Neuronal stem cell (in vitro differentiated cells): ENCODE data around the gene YBX2.

Experiments used
- DNase-seq: peaks from one replicate; pipeline ENCODE4 v3.0.0-alpha.2; 2013; ENCODE audit warnings: low spot score
- H2AFZ ChIP-seq: one replicate; pipeline ENCODE4 v1.6.1; 2013; ENCODE audit warnings: mild to moderate bottlenecking, low read length, inconsistent platforms
- H2AK5ac ChIP-seq: 2 replicates; pipeline ENCODE4 v1.6.1; 2013; ENCODE audit warnings: low read depth, mild to moderate bottlenecking, inconsistent platforms, low read length, moderate library complexity, mixed read lengths
- H2BK120ac ChIP-seq: 2 replicates; pipeline ENCODE4 v1.6.1; 2013; ENCODE audit warnings: low read depth, mild to moderate bottlenecking, inconsistent platforms, low read length, moderate library complexity, mixed read lengths
- H2BK12ac ChIP-seq: one replicate; pipeline ENCODE4 v1.6.1; 2013; ENCODE audit warnings: low read length, inconsistent platforms
- H2BK15ac ChIP-seq: 2 replicates; pipeline ENCODE4 v1.6.1; 2013; ENCODE audit warnings: mild to moderate bottlenecking, low read length, inconsistent platforms, mixed read lengths
- H2BK5ac ChIP-seq: one replicate; pipeline ENCODE4 v1.6.1; 2013; ENCODE audit warnings: inconsistent platforms, mild to moderate bottlenecking, low read length, moderate library complexity
- H3K14ac ChIP-seq: one replicate; pipeline ENCODE4 v1.6.1; 2013; ENCODE audit warnings: low read length, inconsistent platforms
- H3K18ac ChIP-seq: 2 replicates; pipeline ENCODE4 v1.6.1; 2013; ENCODE audit warnings: low read length, inconsistent platforms
- H3K23ac ChIP-seq: 2 replicates; pipeline ENCODE4 v1.6.1; 2013; ENCODE audit warnings: low read depth, mild to moderate bottlenecking, mixed read lengths, low read length, inconsistent platforms; ENCODE audit not compliant: poor library complexity
- H3K27ac ChIP-seq: replicated peaks from 3 replicates; pipeline ENCODE4 v1.5.1; 2013; ENCODE audit warnings: low read length, inconsistent platforms
- H3K27me3 ChIP-seq, 3 experiments: 2 replicates each; pipeline ENCODE4 v1.6.1; 2013; ENCODE audit warnings: low read length in 3 of 3, mild to moderate bottlenecking in 2 of 3, inconsistent platforms in 1 of 3, low read depth in 1 of 3, mixed read lengths in 1 of 3, moderate library complexity in 1 of 3; ENCODE audit not compliant: control insufficient read depth in 3 of 3, insufficient read depth in 3 of 3
- H3K36me3 ChIP-seq, 2 donors: replicated peaks in 1 of 2; 2 replicates each; pipeline ENCODE4 v1.6.1; 2013; ENCODE audit warnings: low read length in 2 of 2; ENCODE audit not compliant: control insufficient read depth in 2 of 2, insufficient read depth in 2 of 2
- H3K4ac ChIP-seq: 2 replicates; pipeline ENCODE4 v1.6.1; 2013; ENCODE audit warnings: inconsistent platforms, mild to moderate bottlenecking, low read length, moderate library complexity
- H3K4me1 ChIP-seq, 2 donors: 1 replicate in 1 of 2; 2 replicates in 1 of 2; pipeline ENCODE4 v1.6.1; 2013; ENCODE audit warnings: low read length in 2 of 2, low read depth in 1 of 2; ENCODE audit not compliant: control insufficient read depth in 2 of 2, insufficient read depth in 1 of 2
- H3K4me2 ChIP-seq: one replicate; pipeline ENCODE4 v1.6.1; 2013; ENCODE audit warnings: mild to moderate bottlenecking, low read length, inconsistent platforms; ENCODE audit not compliant: insufficient read depth, poor library complexity, severe bottlenecking
- H3K4me3 ChIP-seq, 2 donors: 2 replicates each; pipeline ENCODE4 v1.5.1; 2013; ENCODE audit warnings: low read length in 2 of 2, mild to moderate bottlenecking in 2 of 2, inconsistent platforms in 1 of 2, moderate library complexity in 1 of 2
- H3K79me1 ChIP-seq: one replicate; pipeline ENCODE4 v1.6.1; 2013; ENCODE audit warnings: low read depth, mild to moderate bottlenecking, inconsistent platforms, low read length, moderate library complexity
- H3K9ac ChIP-seq: one replicate; pipeline ENCODE4 v1.6.1; 2013; ENCODE audit warnings: mild to moderate bottlenecking, low read depth, low read length, inconsistent platforms; ENCODE audit not compliant: poor library complexity
- H3K9me3 ChIP-seq, 2 donors: replicated peaks in 1 of 2; 2 replicates each; pipeline versions ENCODE3 to v1.6.1; 2013; ENCODE audit warnings: low read length in 2 of 2, mild to moderate bottlenecking in 2 of 2, inconsistent platforms in 1 of 2, low read depth in 1 of 2, mixed read lengths in 1 of 2, moderate library complexity in 1 of 2; ENCODE audit not compliant: control insufficient read depth in 2 of 2, insufficient read depth in 1 of 2
- H4K8ac ChIP-seq: one replicate; pipeline ENCODE4 v1.6.1; 2013; ENCODE audit warnings: low read depth, mild to moderate bottlenecking, inconsistent platforms, low read length, moderate library complexity
- H4K91ac ChIP-seq: one replicate; pipeline ENCODE4 v1.6.1; 2013; ENCODE audit warnings: low read length, low read depth, mild to moderate bottlenecking, inconsistent platforms; ENCODE audit not compliant: poor library complexity
- WGBS, 2 donors: extraction: QIAGEN DNeasy Blood & Tissue Kit; methylation state at CpG; one replicate each; pipeline ENCODE4 v1.1.7; 2013; ENCODE audit warnings: missing lambda C conversion rate in 2 of 2, mixed read lengths in 1 of 2; ENCODE audit not compliant: insufficient read length in 2 of 2, insufficient replicate concordance in 1 of 2; ENCODE audit errors: extremely low coverage in 2 of 2; 5-methylcytosine and 5-hydroxymethylcytosine counted together

Gene YBX2

GRCh38 chr17:7258731-7259554 lies 35.5 kb downstream of the YBX2 start:
- no peak overlapping the region for H3K4me2 ChIP-seq
- no peak overlapping the region for H4K8ac ChIP-seq
- no peak overlapping the region for H3K14ac ChIP-seq
- no CpG with 5 or more reads among the region's 7 CpGs for WGBS, 2 donors
- H2AK5ac ChIP-seq = no peak overlapping the region
- no peak overlapping the region for H3K9ac ChIP-seq
- no peak overlapping the region for H3K18ac ChIP-seq
- H4K91ac ChIP-seq = no peak overlapping the region
- no peak overlapping the region for H2BK5ac ChIP-seq
- no peak overlapping the region for H3K27ac ChIP-seq
- H3K9me3 ChIP-seq = no peaks in the 10 kb centered on the region
- no peak overlapping the region for H3K4me3 ChIP-seq
- peaks cover 5% of the 10 kb centered on the region for H3K79me1 ChIP-seq
- DNase-seq = no peak
- no peak overlapping the region for H2BK120ac ChIP-seq
- H3K27me3 ChIP-seq = peaks cover 20 to 39% (median 39%) of the 10 kb centered on the region in 3 experiments
- H3K4ac ChIP-seq = no peak overlapping the region
- no peak overlapping the region for H2BK12ac ChIP-seq
- peaks cover 23 to 67% of the 10 kb centered on the region in 2 donors for H3K36me3 ChIP-seq
- H3K23ac ChIP-seq = no peak overlapping the region
- peaks cover 7 to 11% of the 10 kb centered on the region in 2 donors for H3K4me1 ChIP-seq
- H2AFZ ChIP-seq = no peak overlapping the region
- no peak overlapping the region for H2BK15ac ChIP-seq

- no peak overlapping the region for H4K91ac ChIP-seq
- no peak overlapping the region for H2BK5ac ChIP-seq
- no peaks in the 10 kb centered on the region for H3K9me3 ChIP-seq
- no peak overlapping the region for H2BK12ac ChIP-seq
- no peak for DNase-seq
- no peak overlapping the region for H2BK15ac ChIP-seq
- H2AK5ac ChIP-seq = no peak overlapping the region
- H3K4ac ChIP-seq = no peak overlapping the region
- H3K27me3 ChIP-seq = peaks cover 9 to 19% (median 18%) of the 10 kb centered on the region in 3 experiments
- no peak overlapping the region for H3K23ac ChIP-seq
- WGBS, 2 donors = no CpG with 5 or more reads among the region's 8 CpGs
- peaks cover 5% of the 10 kb centered on the region for H3K79me1 ChIP-seq
- H2BK120ac ChIP-seq = no peak overlapping the region
- H3K36me3 ChIP-seq = peaks cover 23 to 73% of the 10 kb centered on the region in 2 donors
- H2AFZ ChIP-seq = no peak overlapping the region
- H4K8ac ChIP-seq = no peak overlapping the region
- no peak overlapping the region for H3K18ac ChIP-seq
- no peak overlapping the region for H3K4me2 ChIP-seq
- no peak overlapping the region for H3K14ac ChIP-seq
- peak overlapping the region; percentile 35 for H3K9ac ChIP-seq
- peaks cover 2 to 3% of the 10 kb centered on the region in 2 donors for H3K4me1 ChIP-seq
- H3K27ac ChIP-seq = no peak overlapping the region
- H3K4me3 ChIP-seq = no peak overlapping the region
These were observed 37.5 kb downstream of the YBX2 start for GRCh38 chr17:7256766-7257456.

GRCh38 chr17:7254511-7254910 lies 39.9 kb downstream of the YBX2 start:
- no peak overlapping the region for H2AK5ac ChIP-seq
- H2AFZ ChIP-seq = no peak overlapping the region
- peaks cover 9% of the 10 kb centered on the region for H3K79me1 ChIP-seq
- no CpG with 5 or more reads among the region's 4 CpGs for WGBS, 2 donors
- H3K36me3 ChIP-seq = peaks cover 25 to 60% of the 10 kb centered on the region in 2 donors
- DNase-seq = no peak
- H3K18ac ChIP-seq = no peak overlapping the region
- H3K9ac ChIP-seq = no peak overlapping the region
- H2BK15ac ChIP-seq = no peak overlapping the region
- no peak overlapping the region for H3K4me3 ChIP-seq
- no peaks in the 10 kb centered on the region for H3K27me3 ChIP-seq
- H3K14ac ChIP-seq = no peak overlapping the region
- no peak overlapping the region for H2BK12ac ChIP-seq
- no peak overlapping the region for H3K4me2 ChIP-seq
- no peak overlapping the region for H4K8ac ChIP-seq
- H3K4me1 ChIP-seq = peaks cover 11 to 13% of the 10 kb centered on the region in 2 donors
- H3K4ac ChIP-seq = no peak overlapping the region
- H2BK120ac ChIP-seq = no peak overlapping the region
- H4K91ac ChIP-seq = no peak overlapping the region
- H3K27ac ChIP-seq = no peak overlapping the region
- no peak overlapping the region for H2BK5ac ChIP-seq
- peak overlapping the region; percentile 22 for H3K23ac ChIP-seq
- H3K9me3 ChIP-seq = no peaks in the 10 kb centered on the region

GRCh38 chr17:7253082-7253481 lies 41.4 kb downstream of the YBX2 start:
- H3K14ac ChIP-seq = no peak overlapping the region
- H2AK5ac ChIP-seq = no peak overlapping the region
- no peaks in the 10 kb centered on the region for H3K9me3 ChIP-seq
- no peak overlapping the region for H2BK120ac ChIP-seq
- peak overlapping the region in 1 of 2 donors; percentile 64 for H3K4me3 ChIP-seq
- no peak overlapping the region for H3K4ac ChIP-seq
- H3K4me2 ChIP-seq = peak overlapping the region; percentile 83
- H3K36me3 ChIP-seq = peaks cover 14 to 52% of the 10 kb centered on the region in 2 donors
- no peak for DNase-seq
- no CpG with 5 or more reads among the region's 5 CpGs for WGBS, 2 donors
- no peak overlapping the region for H3K23ac ChIP-seq
- peaks cover 11 to 13% of the 10 kb centered on the region in 2 donors for H3K4me1 ChIP-seq
- no peak overlapping the region for H2BK15ac ChIP-seq
- no peaks in the 10 kb centered on the region for H3K27me3 ChIP-seq
- no peak overlapping the region for H4K8ac ChIP-seq
- H3K27ac ChIP-seq = no peak overlapping the region
- no peak overlapping the region for H2BK12ac ChIP-seq
- no peak overlapping the region for H2BK5ac ChIP-seq
- no peak overlapping the region for H2AFZ ChIP-seq
- peaks cover 16% of the 10 kb centered on the region for H3K79me1 ChIP-seq
- no peak overlapping the region for H3K9ac ChIP-seq
- no peak overlapping the region for H3K18ac ChIP-seq
- H4K91ac ChIP-seq = no peak overlapping the region
